ENCODE data around the gene EXOSC3.

DNA sequence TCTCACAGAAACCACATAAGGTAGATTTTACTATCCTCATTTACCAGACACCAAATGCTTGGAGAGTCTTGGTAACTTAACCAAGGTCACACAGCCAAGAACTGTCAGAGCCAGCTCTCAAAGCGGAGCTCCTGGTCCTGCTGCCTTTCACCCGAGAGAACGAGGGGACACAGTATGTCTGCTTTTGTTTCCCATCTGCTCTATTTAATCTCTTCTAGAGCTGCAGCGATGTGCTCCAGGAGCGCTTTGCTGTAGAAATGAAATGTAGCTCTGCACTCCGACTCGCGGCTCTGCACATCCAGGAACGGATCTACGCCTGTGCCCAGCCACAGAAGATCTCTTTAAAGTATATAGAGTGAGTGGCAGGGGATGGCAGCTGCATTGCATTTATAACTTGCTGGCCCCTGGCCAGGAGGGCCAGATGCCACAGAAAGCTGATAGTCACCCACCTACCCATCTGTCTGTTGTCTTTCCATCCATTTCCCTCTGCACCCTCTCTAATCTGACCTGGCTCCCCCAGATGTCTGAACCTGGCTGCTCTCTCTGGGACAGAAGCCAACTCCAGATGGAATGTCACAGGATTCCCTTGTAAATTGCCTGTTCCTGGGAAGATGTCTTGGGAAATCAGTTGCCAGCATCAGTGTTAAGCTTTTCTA is 52.6 kb downstream of the EXOSC3 start:
- TF ChIP-seq, protein P1, sequence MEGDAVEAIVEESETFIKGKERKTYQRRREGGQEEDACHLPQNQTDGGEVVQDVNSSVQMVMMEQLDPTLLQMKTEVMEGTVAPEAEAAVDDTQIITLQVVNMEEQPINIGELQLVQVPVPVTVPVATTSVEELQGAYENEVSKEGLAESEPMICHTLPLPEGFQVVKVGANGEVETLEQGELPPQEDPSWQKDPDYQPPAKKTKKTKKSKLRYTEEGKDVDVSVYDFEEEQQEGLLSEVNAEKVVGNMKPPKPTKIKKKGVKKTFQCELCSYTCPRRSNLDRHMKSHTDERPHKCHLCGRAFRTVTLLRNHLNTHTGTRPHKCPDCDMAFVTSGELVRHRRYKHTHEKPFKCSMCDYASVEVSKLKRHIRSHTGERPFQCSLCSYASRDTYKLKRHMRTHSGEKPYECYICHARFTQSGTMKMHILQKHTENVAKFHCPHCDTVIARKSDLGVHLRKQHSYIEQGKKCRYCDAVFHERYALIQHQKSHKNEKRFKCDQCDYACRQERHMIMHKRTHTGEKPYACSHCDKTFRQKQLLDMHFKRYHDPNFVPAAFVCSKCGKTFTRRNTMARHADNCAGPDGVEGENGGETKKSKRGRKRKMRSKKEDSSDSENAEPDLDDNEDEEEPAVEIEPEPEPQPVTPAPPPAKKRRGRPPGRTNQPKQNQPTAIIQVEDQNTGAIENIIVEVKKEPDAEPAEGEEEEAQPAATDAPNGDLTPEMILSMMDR (IDR thresholded peaks at IDR 0.05; ENCODE audit: poor library complexity) = no peak
- no peak for TF ChIP-seq EZH2 (IDR thresholded peaks at IDR 0.05; ENCODE audit: borderline replicate concordance)
